H1 (cell line): ENCODE data around the gene PLEKHM3. TPM values are rescaled to one million over a fixed set of nuclear protein-coding genes. Genes with fewer than 3 reads are reported as not detected.

Experiments
- CTCF ChIA-PET: fragments of 300-600 bp; sonication (Branson Sonifier 250); formaldehyde crosslinking; loops from one replicate; lab custom pipeline; 2021; ENCODE audit not compliant: partially characterized antibody; lab: Charles Lee
- POLR2A ChIA-PET: fragments of 300-600 bp; sonication (Branson Sonifier 250); formaldehyde crosslinking; loops from one replicate; lab custom pipeline; 2021; ENCODE audit warnings: inconsistent platforms; ENCODE audit not compliant: partially characterized antibody; lab: Charles Lee
- DNase-seq, 2 experiments: peaks; one replicate each; pipeline versions ENCODE4 v3.0.0 to v3.0.0-alpha.2; 2010 to 2022; ENCODE audit warnings: low spot score in 2 of 2, low read depth in 1 of 2, mixed read lengths in 1 of 2
- FAIRE-seq: peaks from 2 replicates; lab custom pipeline; 2011; peaks lifted over from hg19 to GRCh38; lab: Jason Lieb, UNC
- H2AFZ ChIP-seq: 2 replicates; pipeline ENCODE4 v1.8.1; 2012; ENCODE audit warnings: low read length, inconsistent platforms
- H2AK5ac ChIP-seq: 2 replicates; pipeline ENCODE4 v1.6.1; 2013; ENCODE audit warnings: low read depth, low read length
- H2BK120ac ChIP-seq: replicated peaks from 2 replicates; pipeline ENCODE3; 2013; ENCODE audit warnings: low read depth, low read length, inconsistent platforms
- H2BK12ac ChIP-seq: 2 replicates; pipeline ENCODE4 v1.6.1; 2013; ENCODE audit warnings: low read depth, low read length
- H2BK15ac ChIP-seq: 2 replicates; pipeline ENCODE4 v1.6.1; 2013; ENCODE audit warnings: low read length
- H2BK20ac ChIP-seq: 2 replicates; pipeline ENCODE4 v1.6.1; 2013; ENCODE audit warnings: low read length
- H2BK5ac ChIP-seq: 2 replicates; pipeline ENCODE4 v1.6.1; 2013; ENCODE audit warnings: low read depth, low read length
- H3K14ac ChIP-seq: 2 replicates; pipeline ENCODE4 v1.6.1; 2013; ENCODE audit warnings: inconsistent platforms; ENCODE audit not compliant: insufficient read length
- H3K18ac ChIP-seq: 2 replicates; pipeline ENCODE4 v1.6.1; 2013; ENCODE audit warnings: low read length; ENCODE audit errors: extremely low read depth
- H3K23ac ChIP-seq: 2 replicates; pipeline ENCODE4 v1.6.1; 2013; ENCODE audit warnings: inconsistent platforms; ENCODE audit not compliant: insufficient read length
- H3K23me2 ChIP-seq: 2 replicates; pipeline ENCODE4 v1.6.1; 2013; ENCODE audit warnings: low read depth, low read length
- H3K27ac ChIP-seq: 2 replicates; pipeline ENCODE4 v1.6.1; 2011; ENCODE audit warnings: low read depth, low read length, inconsistent platforms
- H3K27me3 ChIP-seq, 4 experiments: replicated peaks in 1 of 4; 1 replicate in 1 of 4; 2 replicates in 3 of 4; pipeline versions ENCODE4 v1.6.1 to v1.8.1; 2011 to 2013; ENCODE audit warnings: low read length in 3 of 4, mild to moderate bottlenecking in 3 of 4, inconsistent platforms in 2 of 4, mixed read lengths in 2 of 4, moderate library complexity in 1 of 4; ENCODE audit not compliant: control insufficient read depth in 3 of 4, insufficient read depth in 3 of 4; ENCODE audit errors: extremely low read depth in 1 of 4
- H3K36me3 ChIP-seq, 4 experiments: 2 replicates each; pipeline versions ENCODE4 v1.6.1 to v1.8.1; 2011 to 2013; ENCODE audit warnings: mild to moderate bottlenecking in 4 of 4, low read length in 3 of 4, moderate library complexity in 2 of 4, control low read depth in 1 of 4, inconsistent platforms in 1 of 4; ENCODE audit not compliant: insufficient read depth in 4 of 4, control insufficient read depth in 2 of 4
- H3K4ac ChIP-seq: replicated peaks from 2 replicates; pipeline ENCODE3; 2013; ENCODE audit warnings: low read length, low read depth, mixed read lengths, inconsistent platforms; ENCODE audit not compliant: insufficient read length
- H3K4me1 ChIP-seq, 4 experiments: replicated peaks in 1 of 4; 1 replicate in 1 of 4; 2 replicates in 3 of 4; pipeline versions ENCODE4 v1.6.1 to v1.8.1; 2011 to 2013; ENCODE audit warnings: low read length in 3 of 4, inconsistent platforms in 2 of 4, mixed read lengths in 1 of 4; ENCODE audit not compliant: insufficient read depth in 4 of 4, control insufficient read depth in 3 of 4
- H3K4me2 ChIP-seq, 2 experiments: 2 replicates each; pipeline versions ENCODE4 v1.6.1 to v1.8.1; 2011 to 2013; ENCODE audit warnings: low read depth in 2 of 2, low read length in 2 of 2, control low read depth in 1 of 2, inconsistent platforms in 1 of 2, mild to moderate bottlenecking in 1 of 2; ENCODE audit not compliant: insufficient read depth in 1 of 2
- H3K4me3 ChIP-seq, 4 experiments: fragments of 200-600, 300-600 bp in 1 of 4; sonication (generic), shearing (Covaris generic), sonication (Bioruptor Twin) in 1 of 4; 2 replicates each; pipeline versions ENCODE4 v1.5.1 to v1.8.1; 2011 to 2016; ENCODE audit warnings: low read length in 4 of 4, low read depth in 3 of 4, control low read depth in 2 of 4, inconsistent platforms in 2 of 4, mild to moderate bottlenecking in 2 of 4, mixed read lengths in 1 of 4, moderate library complexity in 1 of 4; ENCODE audit not compliant: insufficient read depth in 2 of 4; ENCODE audit errors: extremely low read depth in 1 of 4
- H3K56ac ChIP-seq: replicated peaks from 2 replicates; pipeline ENCODE3; 2013; ENCODE audit warnings: low read depth, mild to moderate bottlenecking, mixed read lengths, low read length, inconsistent platforms; ENCODE audit not compliant: insufficient read length
- H3K79me1 ChIP-seq: 2 replicates; pipeline ENCODE4 v1.6.1; 2013; ENCODE audit warnings: low read depth, low read length, control low read depth
- H3K79me2 ChIP-seq, 2 experiments: 2 replicates each; pipeline versions ENCODE4 v1.6.1 to v1.8.1; 2012 to 2013; ENCODE audit warnings: low read length in 2 of 2, mild to moderate bottlenecking in 2 of 2, inconsistent platforms in 1 of 2; ENCODE audit not compliant: insufficient read depth in 2 of 2, control insufficient read depth in 1 of 2
- H3K9ac ChIP-seq, 4 experiments: replicated peaks in 1 of 4; 1 replicate in 1 of 4; 2 replicates in 3 of 4; pipeline versions ENCODE4 v1.6.1 to v1.8.1; 2011 to 2013; ENCODE audit warnings: low read depth in 3 of 4, low read length in 3 of 4, control low read depth in 2 of 4, mild to moderate bottlenecking in 2 of 4, moderate library complexity in 2 of 4, inconsistent platforms in 1 of 4; ENCODE audit errors: extremely low read depth in 1 of 4
- H3K9me3 ChIP-seq, 2 experiments: 2 replicates each; pipeline versions ENCODE4 v1.6.1 to v1.8.1; 2012 to 2013; ENCODE audit warnings: mild to moderate bottlenecking in 2 of 2, moderate library complexity in 2 of 2, control low read depth in 1 of 2, inconsistent platforms in 1 of 2, low read depth in 1 of 2, low read length in 1 of 2, mixed read lengths in 1 of 2; ENCODE audit not compliant: insufficient read depth in 2 of 2
- H4K20me1 ChIP-seq, 2 experiments: replicated peaks in 1 of 2; 2 replicates each; pipeline versions ENCODE3 to v1.8.1; 2011 to 2013; ENCODE audit warnings: inconsistent platforms in 2 of 2, low read length in 2 of 2, mild to moderate bottlenecking in 1 of 2; ENCODE audit not compliant: insufficient read depth in 2 of 2, control insufficient read depth in 1 of 2
- H4K5ac ChIP-seq: 2 replicates; pipeline ENCODE4 v1.6.1; 2013; ENCODE audit warnings: low read length, low read depth, mixed read lengths, inconsistent platforms; ENCODE audit not compliant: insufficient read length
- H4K8ac ChIP-seq: 2 replicates; pipeline ENCODE4 v1.8.0; 2013; ENCODE audit warnings: mild to moderate bottlenecking, moderate library complexity, low read length, inconsistent platforms; ENCODE audit not compliant: insufficient read depth; ENCODE audit errors: extremely low read depth
- H4K91ac ChIP-seq: replicated peaks from 2 replicates; pipeline ENCODE3; 2013; ENCODE audit warnings: low read length, mixed read lengths, inconsistent platforms; ENCODE audit not compliant: insufficient read length
- ASH2L ChIP-seq: fragments of 200-600, 300-600 bp; sonication (generic); IDR thresholded peaks from one replicate; pipeline ENCODE4 v1.7.1; 2017; ENCODE audit warnings: low read length
- CEBPB ChIP-seq: IDR thresholded peaks from 2 replicates; pipeline ENCODE4 v1.6.1; 2012; ENCODE audit warnings: low read depth, low read length
- CHD2 ChIP-seq: IDR thresholded peaks from 2 replicates; pipeline ENCODE4 v1.6.1; 2012; ENCODE audit warnings: low read length, improper control_type of control experiment
- HDAC2 ChIP-seq, 2 experiments: fragments of 300-600 bp in 1 of 2; sonication (generic) in 1 of 2; IDR thresholded peaks; 2 replicates each; pipeline ENCODE4 v1.6.1; 2011 to 2012; ENCODE audit warnings: low read depth in 2 of 2, low read length in 2 of 2, mild to moderate bottlenecking in 2 of 2, moderate library complexity in 2 of 2, borderline replicate concordance in 1 of 2, inconsistent platforms in 1 of 2
- WGBS, 2 experiments: shearing (Covaris generic) in 1 of 2; methylation state at CpG; one replicate each; pipeline versions ENCODE4 v1.1.6 to v1.1.7; 2013 to 2015; ENCODE audit warnings: low lambda C conversion rate in 2 of 2, mixed read lengths in 2 of 2, inconsistent platforms in 1 of 2, low coverage in 1 of 2, missing lambda C conversion rate in 1 of 2; ENCODE audit not compliant: insufficient replicate concordance in 2 of 2, insufficient coverage in 1 of 2, insufficient read length in 1 of 2; ENCODE audit errors: extremely low coverage in 1 of 2, missing lambda C conversion rate in 1 of 2; 5-methylcytosine and 5-hydroxymethylcytosine counted together
- polyA plus RNA-seq, 7 experiments: library from polyadenylated mRNA; depleted of rRNA in 3 of 7; stranded (reverse) in 5 of 7; unstranded in 2 of 7; fragments of >200 nt in 5 of 7; fragments of 200-250 nt in 2 of 7; gene quantifications; 1 replicate in 5 of 7; 2 replicates in 1 of 7; 4 replicates in 1 of 7; pipeline versions ENCODE4 v1.2.1 to v1.2.3, GENCODE V29; 2011 to 2013; ENCODE audit warnings: missing spikeins in 2 of 7, mixed read lengths in 2 of 7
- total RNA-seq: library from RNA; stranded (reverse); fragmentation: NEBNext Ultra II Directional; extraction: Animal tissue kit (Norgen Biotek cat#: 25700); gene quantifications from 2 replicates; pipeline ENCODE4 v1.2.1, GENCODE V29; 2021
- TF ChIP-seq, protein P1 (sequence below): IDR thresholded peaks from 2 replicates; pipeline ENCODE4 v1.6.1; 2012; ENCODE audit warnings: inconsistent platforms
- TF ChIP-seq, protein P2 (sequence below): IDR thresholded peaks from 2 replicates; pipeline ENCODE4 v1.6.1; 2012; ENCODE audit warnings: inconsistent platforms
- TF ChIP-seq, protein P3 (sequence below): IDR thresholded peaks from 2 replicates; pipeline ENCODE4 v1.6.1; 2012; ENCODE audit warnings: low read length, inconsistent platforms

The PLEKHM3 gene
- total and polyA plus RNA-seq, 2 of the 8 experiments (the other 6 are each of a cell fraction or from before 2014, with no cell fraction given), result 2.3 to 5.8 TPM

DNA sequence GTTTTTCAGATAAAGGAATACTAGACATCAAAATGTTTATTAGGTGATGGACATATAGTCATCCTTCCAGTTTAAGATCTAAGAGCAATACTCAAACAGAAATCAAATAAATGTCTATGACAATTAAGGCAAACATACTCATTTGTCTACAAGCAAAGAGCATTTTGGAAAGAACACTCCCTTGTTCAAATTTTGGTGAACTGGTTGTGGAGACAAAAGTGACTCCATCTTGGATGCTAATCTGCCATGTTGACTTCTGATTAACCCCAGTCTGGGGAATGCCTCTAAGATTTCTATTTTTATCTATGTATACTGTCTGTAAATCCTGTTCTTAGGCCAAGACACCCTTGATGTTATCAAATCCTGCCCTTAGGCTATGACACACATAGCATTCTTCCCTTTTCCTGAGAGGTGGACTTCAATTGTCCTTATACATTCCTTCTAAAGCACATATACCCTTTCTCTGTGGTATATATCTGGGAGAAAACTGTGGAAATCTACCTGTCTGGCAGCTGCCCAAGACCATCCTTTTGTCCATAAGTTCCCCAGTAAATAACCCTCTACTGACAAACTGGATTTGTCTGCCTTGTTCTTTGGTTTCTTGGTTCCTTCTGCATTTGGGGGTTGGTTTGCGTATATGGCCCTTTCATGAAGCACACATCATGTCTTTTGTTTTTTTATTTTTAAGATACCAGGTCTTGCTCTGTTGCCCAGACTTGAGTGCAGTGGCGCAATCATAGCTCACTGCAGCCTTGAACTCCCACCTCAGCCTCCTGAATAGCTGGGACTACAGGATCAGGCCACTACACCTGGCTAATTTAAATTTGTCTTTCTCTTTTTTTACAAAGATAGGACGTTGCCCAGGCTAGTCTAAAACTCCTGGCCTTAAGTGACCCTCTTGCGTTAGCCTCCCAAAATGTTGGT is 12.5 kb upstream of the PLEKHM3 start:
- Histone ChIP-seq H3K4me3 (no peak overlapping the region), H4K8ac (no peak overlapping the region), H3K23me2 (no peaks in the 10 kb centered on the region), H3K79me2 (no peaks in the 10 kb centered on the region), H3K27ac (no peak overlapping the region), H3K79me1 (no peaks in the 10 kb centered on the region), H3K36me3 (no peaks in the 10 kb centered on the region), H3K4me1 (peaks cover 0 to 10% (median 3%) of the 10 kb centered on the region in 4 experiments; a peak in 2 of 7 replicates), H3K4ac (no peak overlapping the region), H3K9ac (no peak overlapping the region), H2BK120ac (no peak overlapping the region), H3K4me2 (no peak overlapping the region), H4K91ac (no peak overlapping the region), H2AFZ (no peak overlapping the region), H2BK5ac (no peak overlapping the region), H2BK20ac (no peak overlapping the region), H3K27me3 (no peaks in the 10 kb centered on the region), H2AK5ac (no peak overlapping the region), H3K23ac (no peak overlapping the region), H2BK15ac (no peak overlapping the region), H3K14ac (no peak overlapping the region), H3K18ac (no peak overlapping the region), H4K20me1 (no peaks in the 10 kb centered on the region), H3K9me3 (peaks cover 0 to 4% of the 10 kb centered on the region in 2 experiments; a peak in 2 of 4 replicates), H3K56ac (no peak overlapping the region), H2BK12ac (no peak overlapping the region), H4K5ac (no peak overlapping the region)
- 68% methylated on average over 4 of the region's 4 CpGs; no CpG with 5 or more reads in 1 of the 2 experiments for WGBS, 2 experiments
- no peak for FAIRE-seq
- ChIA-PET CTCF (interaction anchor here (0.6 to 8.8 kb wide), 5 partner anchors 15 to 290 kb away, joined by 3 to 157 read pairs (median 69); partner anchors contain the start of gene PLEKHM3), POLR2A (no interaction called here)
- no peak for DNase-seq
- TF ChIP-seq, protein P1, sequence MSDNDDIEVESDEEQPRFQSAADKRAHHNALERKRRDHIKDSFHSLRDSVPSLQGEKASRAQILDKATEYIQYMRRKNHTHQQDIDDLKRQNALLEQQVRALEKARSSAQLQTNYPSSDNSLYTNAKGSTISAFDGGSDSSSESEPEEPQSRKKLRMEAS, result no peak
- TF ChIP-seq ASH2L (no peak), CEBPB (no peak), HDAC2 (IDR thresholded peaks at IDR 0.05; ENCODE audit: borderline replicate concordance in 1 of 2, low read depth in 2 of 2, low read length in 2 of 2) (no peak), CHD2 (no peak)
- TF ChIP-seq, protein P2, sequence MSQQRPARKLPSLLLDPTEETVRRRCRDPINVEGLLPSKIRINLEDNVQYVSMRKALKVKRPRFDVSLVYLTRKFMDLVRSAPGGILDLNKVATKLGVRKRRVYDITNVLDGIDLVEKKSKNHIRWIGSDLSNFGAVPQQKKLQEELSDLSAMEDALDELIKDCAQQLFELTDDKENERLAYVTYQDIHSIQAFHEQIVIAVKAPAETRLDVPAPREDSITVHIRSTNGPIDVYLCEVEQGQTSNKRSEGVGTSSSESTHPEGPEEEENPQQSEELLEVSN, result no peak
- TF ChIP-seq, protein P3, sequence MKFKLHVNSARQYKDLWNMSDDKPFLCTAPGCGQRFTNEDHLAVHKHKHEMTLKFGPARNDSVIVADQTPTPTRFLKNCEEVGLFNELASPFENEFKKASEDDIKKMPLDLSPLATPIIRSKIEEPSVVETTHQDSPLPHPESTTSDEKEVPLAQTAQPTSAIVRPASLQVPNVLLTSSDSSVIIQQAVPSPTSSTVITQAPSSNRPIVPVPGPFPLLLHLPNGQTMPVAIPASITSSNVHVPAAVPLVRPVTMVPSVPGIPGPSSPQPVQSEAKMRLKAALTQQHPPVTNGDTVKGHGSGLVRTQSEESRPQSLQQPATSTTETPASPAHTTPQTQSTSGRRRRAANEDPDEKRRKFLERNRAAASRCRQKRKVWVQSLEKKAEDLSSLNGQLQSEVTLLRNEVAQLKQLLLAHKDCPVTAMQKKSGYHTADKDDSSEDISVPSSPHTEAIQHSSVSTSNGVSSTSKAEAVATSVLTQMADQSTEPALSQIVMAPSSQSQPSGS, result no peak
